Naive B cell (primary cell): ENCODE data around the gene MRGPRE. TPM values are rescaled to one million over a fixed set of nuclear protein-coding genes. Genes with fewer than 3 reads are reported as not detected.

Experiments used
- ATAC-seq, 2 donors: fragments of 150-1000 bp; cut with Tn5 transposase; 2 replicates each; pipeline ENCODE4 v1.10.0; 2021; ENCODE audit warnings: low read depth in 2 of 2, mild to moderate bottlenecking in 2 of 2, moderate library complexity in 2 of 2
- DNase-seq: peaks from one replicate; pipeline ENCODE4 v3.0.0; 2022
- H3K27ac Mint-ChIP-seq, 6 donors: one replicate each; pipeline ENCODE4 v1.8.0; 2020 to 2022; ENCODE audit warnings: mild to moderate bottlenecking in 6 of 6, mixed read lengths in 6 of 6, moderate library complexity in 5 of 6, inconsistent platforms in 2 of 6
- H3K27me3 Mint-ChIP-seq, 3 donors: one replicate each; pipeline ENCODE4 v1.8.0; 2021 to 2022; ENCODE audit warnings: mixed read lengths in 3 of 3, mild to moderate bottlenecking in 1 of 3
- H3K36me3 Mint-ChIP-seq, 2 donors: one replicate each; pipeline ENCODE4 v1.8.0; 2020 to 2022; ENCODE audit warnings: mixed read lengths in 2 of 2, inconsistent platforms in 1 of 2, mild to moderate bottlenecking in 1 of 2
- H3K4me1 Mint-ChIP-seq, 3 donors: one replicate each; pipeline ENCODE4 v1.8.0; 2020 to 2022; ENCODE audit warnings: mixed read lengths in 3 of 3, inconsistent platforms in 1 of 3, mild to moderate bottlenecking in 1 of 3, moderate library complexity in 1 of 3
- H3K4me3 Mint-ChIP-seq, 8 donors: one replicate each; pipeline ENCODE4 v1.8.0; 2020 to 2022; ENCODE audit warnings: mild to moderate bottlenecking in 8 of 8, mixed read lengths in 8 of 8, moderate library complexity in 8 of 8, inconsistent platforms in 2 of 8
- H3K9me3 Mint-ChIP-seq, 7 donors: one replicate each; pipeline ENCODE4 v1.8.0; 2020 to 2022; ENCODE audit warnings: mixed read lengths in 7 of 7, mild to moderate bottlenecking in 5 of 7, inconsistent platforms in 2 of 7, moderate library complexity in 1 of 7
- polyA plus RNA-seq, 6 donors: library from polyadenylated mRNA; unstranded; fragments of 300-500 nt; fragmentation: Illumina TruSeq; gene quantifications; one replicate each; pipeline ENCODE4 v1.2.3, GENCODE V29; 2021; ENCODE audit warnings: low read depth in 6 of 6

The MRGPRE gene
- polyA plus RNA-seq, 6 donors from 2014 or later, result not detected

DNA sequence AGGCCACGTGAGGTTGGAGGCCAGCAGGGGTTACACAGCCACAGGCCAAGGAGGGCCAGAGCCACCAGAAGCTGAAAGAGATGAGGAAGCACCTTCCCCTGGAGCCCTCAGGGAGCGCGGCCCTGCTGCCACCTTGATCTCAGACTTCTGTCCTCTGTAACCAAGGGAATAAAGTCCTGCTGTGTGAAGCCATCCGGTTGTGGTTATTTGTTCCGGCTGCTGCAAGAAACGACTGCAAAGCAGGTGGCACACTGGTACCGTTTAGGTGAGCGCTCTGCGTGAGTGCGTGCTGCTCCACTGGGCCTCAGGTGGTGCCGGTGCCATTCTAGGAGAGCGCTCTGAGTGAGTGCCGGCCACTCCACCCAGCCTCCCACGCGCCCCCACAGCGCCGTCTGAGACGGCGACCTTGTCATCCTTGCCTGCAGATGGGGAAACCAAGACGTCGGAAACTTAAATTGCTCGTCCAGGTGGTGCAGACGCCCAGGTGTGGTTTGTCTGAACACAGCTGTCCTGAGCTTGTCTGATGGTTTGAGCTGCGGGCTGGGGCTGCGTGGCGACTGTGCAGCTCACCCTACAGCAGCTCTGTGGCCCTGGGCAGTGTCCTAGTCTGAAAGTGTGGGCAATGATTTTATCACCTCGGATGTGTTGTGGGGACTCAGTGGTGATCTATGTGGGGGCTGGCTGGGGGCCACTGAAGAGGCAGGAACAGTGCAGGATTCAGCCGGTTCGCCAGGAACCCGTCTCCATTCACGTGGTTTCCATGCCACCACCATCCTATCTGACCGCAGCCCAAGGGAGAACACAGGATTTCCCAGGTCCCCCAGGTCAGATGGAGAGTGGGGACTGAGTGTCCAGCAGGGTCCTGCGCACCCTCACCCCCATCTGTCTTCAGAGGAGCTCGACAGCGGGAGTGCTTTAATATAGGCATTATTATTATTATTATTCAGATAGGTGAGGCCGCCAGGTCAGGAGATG lies 9.0 kb downstream of the MRGPRE start:
- Mint-ChIP-seq H3K4me3 (no peak overlapping the region), H3K27ac (no peak overlapping the region), H3K9me3 (no peaks in the 10 kb centered on the region), H3K36me3 (no peaks in the 10 kb centered on the region), H3K27me3 (peaks cover 5 to 25% (median 22%) of the 10 kb centered on the region in 3 donors), H3K4me1 (peaks cover 0 to 3% (median 0%) of the 10 kb centered on the region in 3 donors)
- DNase-seq, result no peak
- no peak for ATAC-seq

DNA sequence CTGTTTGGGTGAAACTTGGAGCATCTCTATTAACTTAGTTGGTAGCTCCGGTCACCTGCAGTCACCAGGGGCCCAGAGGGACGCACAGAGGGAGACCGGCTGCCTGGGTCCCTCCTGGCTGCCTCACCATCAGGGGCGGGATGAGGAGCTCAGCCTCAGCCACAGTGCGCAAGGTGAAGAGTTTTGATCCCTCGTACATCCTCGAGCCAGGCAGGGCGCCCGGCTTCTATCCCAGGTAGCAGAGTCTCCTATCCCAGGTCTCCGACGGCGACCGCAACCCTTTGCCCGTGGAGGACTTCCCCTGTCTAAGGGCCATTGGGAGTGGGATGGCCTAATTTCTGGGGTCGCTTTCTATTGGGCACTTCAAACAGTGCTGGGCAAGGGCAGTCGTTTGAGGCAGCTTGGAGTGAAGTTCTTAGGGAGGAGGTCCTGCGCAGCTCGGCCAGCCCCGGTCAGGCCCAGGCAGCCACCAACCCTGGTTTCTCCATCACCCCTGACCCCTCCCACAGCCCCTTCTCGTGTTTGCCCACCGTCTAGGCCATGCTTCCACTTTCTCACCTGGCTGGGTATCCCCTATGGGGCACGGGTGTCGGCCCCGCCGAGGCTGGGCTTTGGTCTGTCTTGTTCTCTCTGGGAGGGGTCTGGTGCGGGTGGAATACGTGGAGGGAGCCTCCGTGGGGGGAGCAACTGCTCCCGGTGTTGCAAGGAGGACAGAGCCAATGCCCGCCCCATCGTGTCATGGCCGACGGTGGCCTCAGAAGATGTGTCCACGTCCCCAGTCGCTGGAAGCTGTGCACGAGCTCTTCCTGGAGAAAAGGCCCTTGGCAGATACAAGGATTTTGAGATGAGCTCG lies 10.0 kb downstream of the MRGPRE start:
- Mint-ChIP-seq H3K9me3 (no peaks in the 10 kb centered on the region), H3K4me1 (peaks cover 0 to 3% (median 0%) of the 10 kb centered on the region in 3 donors), H3K36me3 (no peaks in the 10 kb centered on the region), H3K4me3 (no peak overlapping the region), H3K27me3 (peaks cover 5 to 26% (median 23%) of the 10 kb centered on the region in 3 donors), H3K27ac (no peak overlapping the region)
- ATAC-seq (no peak), DNase-seq (no peak)

DNA sequence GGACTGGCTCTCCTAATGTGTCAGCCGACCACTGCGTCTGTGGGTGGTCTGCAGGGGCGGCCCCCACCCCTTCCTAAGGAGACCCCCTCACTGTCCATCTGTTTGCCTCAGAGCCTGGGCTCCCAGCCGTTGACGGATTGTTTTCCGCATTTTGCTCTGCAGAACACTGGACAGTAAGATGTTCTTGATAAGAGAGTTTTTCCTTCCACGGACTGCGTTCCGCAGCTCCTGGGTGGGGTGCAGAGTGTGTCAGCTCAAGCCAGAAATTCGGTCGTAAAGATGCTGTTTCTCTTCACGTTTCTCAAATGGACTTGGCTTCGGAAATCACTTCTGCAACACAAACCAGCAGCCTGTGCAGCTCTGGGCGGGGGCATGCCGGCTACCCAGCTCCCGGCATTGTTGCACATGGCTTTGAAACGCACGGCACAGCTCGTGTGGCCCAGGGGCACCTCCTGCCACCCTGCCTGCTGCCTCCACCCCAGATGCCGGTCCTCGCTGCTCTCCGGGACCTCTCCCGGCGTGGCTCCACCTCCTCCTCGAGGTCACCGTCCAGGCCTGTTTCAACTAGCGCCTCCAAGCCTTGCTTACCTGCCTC lies 10.7 kb downstream of the MRGPRE start:
- no peaks in the 10 kb centered on the region for H3K9me3 Mint-ChIP-seq
- no peak overlapping the region for H3K4me3 Mint-ChIP-seq
- no peak overlapping the region for H3K27ac Mint-ChIP-seq
- no peaks in the 10 kb centered on the region for H3K36me3 Mint-ChIP-seq
- no peak for DNase-seq
- no peak for ATAC-seq
- peaks cover 0 to 3% (median 3%) of the 10 kb centered on the region in 3 donors for H3K4me1 Mint-ChIP-seq
- peaks cover 5 to 33% (median 30%) of the 10 kb centered on the region in 3 donors for H3K27me3 Mint-ChIP-seq

DNA sequence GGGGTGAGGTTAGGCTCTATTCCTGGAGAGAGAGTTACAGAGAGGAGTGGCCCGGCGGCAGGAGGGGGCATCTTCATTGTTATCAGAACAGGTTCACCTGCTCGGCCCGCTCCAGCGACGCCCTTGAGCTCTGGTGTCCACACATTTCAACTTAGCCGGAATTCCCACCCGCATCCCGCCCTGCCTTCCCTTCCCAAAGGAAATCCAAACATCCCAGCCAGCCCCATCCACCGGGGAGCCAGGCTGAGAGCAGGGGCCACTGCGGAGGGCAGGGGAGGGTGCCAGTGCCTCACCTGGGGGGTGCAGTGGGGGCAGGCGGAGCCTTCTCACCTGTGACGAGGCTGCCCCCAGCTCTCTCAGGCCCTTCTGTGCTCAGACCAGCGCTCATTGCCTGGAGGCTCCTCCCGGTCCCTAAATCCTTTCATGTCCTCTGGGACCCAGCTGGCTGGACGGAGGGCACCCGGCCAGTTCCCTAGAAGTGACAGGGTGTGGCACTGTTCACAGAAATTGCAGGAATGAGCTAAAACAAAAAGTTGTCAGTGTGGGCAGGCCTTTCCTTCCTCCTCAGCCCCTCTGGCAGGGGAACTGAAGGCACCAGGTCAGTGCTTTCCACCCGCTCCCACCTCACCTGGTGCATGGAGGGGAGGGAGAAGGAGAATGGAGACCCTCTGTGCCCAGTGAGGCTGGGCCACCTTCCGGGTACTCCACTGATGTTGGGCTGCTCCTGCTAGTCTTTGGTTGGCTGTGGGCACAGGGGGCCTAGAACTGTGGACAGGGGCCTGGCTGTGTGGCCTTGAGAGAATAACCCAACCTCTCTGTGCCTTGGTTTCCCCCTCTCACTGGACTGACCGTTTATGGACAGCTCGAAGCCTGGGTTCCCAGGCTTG lies 11.5 kb downstream of the MRGPRE start:
- Mint-ChIP-seq H3K9me3 (no peaks in the 10 kb centered on the region), H3K27ac (no peak overlapping the region), H3K4me1 (peaks cover 0 to 3% (median 3%) of the 10 kb centered on the region in 3 donors), H3K4me3 (peak overlapping the region in 1 of 8 donors; percentile 47), H3K27me3 (peaks cover 5 to 37% (median 33%) of the 10 kb centered on the region in 3 donors), H3K36me3 (no peaks in the 10 kb centered on the region)
- ATAC-seq (no peak), DNase-seq (no peak)

DNA sequence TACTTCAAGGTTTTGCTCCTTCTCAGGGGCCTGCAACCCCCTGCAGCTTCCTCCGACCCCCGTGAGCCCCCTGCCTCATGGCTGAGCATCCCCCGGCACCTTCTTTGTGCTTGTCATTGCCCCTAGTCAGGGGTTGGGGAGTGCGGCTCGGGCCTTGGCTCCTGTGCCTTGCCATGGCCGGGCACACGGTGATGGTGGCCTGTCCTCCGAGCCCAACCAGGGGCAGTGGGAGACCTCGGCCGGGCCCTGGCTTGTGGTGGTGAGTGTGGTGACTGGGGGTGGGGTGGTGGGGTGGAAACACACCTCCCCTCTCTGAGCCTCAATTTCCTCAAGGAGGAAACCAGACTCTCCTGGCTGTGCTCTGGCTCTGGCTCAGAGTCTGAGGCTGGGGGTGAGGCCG lies 12.1 kb downstream of the MRGPRE start:
- Mint-ChIP-seq H3K27me3 (peaks cover 5 to 41% (median 39%) of the 10 kb centered on the region in 3 donors), H3K4me3 (no peak overlapping the region), H3K9me3 (peaks cover 0 to under 1% (median 0%) of the 10 kb centered on the region in 7 donors), H3K27ac (no peak overlapping the region), H3K36me3 (no peaks in the 10 kb centered on the region), H3K4me1 (peaks cover 0 to 3% (median 3%) of the 10 kb centered on the region in 3 donors)
- DNase-seq (no peak), ATAC-seq (no peak)

DNA sequence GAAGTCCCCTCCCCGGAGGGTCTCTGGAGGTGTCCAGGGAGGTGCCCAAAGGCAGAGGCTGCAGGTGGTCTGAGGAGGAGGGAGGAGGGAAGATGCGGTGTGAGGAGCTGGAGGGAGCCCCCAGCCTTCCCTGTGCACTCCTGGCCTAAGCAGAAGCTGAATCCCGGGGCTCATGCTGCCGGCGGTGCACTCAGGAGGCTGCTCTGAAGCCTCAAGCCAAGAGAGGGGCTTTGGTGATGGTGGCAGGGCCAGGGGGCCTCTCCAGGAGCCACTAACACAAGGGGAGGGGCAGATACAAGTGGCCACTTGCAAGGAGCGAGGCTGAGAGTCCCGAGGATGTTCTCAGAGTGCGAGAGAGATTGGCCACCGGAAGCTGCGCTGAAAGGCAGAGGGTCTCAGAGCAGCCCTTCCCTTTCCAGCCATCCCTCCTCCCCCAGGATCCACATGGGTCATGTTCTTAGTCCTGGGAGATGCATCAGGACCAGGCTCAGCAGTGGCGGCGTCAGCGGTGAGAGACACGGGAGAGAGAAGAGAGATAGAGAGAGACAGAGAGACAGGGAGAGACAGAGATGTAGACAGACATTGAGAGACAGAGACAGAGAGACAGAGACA lies 12.8 kb downstream of the MRGPRE start:
- Mint-ChIP-seq H3K9me3 (peaks cover 0 to 5% (median 0%) of the 10 kb centered on the region in 7 donors), H3K4me3 (no peak overlapping the region), H3K27me3 (peaks cover 5 to 46% (median 46%) of the 10 kb centered on the region in 3 donors), H3K36me3 (no peaks in the 10 kb centered on the region), H3K27ac (peak overlapping the region in 1 of 6 donors; percentile 69), H3K4me1 (peaks cover 0 to 7% (median 3%) of the 10 kb centered on the region in 3 donors)
- DNase-seq, result no peak
- no peak for ATAC-seq

DNA sequence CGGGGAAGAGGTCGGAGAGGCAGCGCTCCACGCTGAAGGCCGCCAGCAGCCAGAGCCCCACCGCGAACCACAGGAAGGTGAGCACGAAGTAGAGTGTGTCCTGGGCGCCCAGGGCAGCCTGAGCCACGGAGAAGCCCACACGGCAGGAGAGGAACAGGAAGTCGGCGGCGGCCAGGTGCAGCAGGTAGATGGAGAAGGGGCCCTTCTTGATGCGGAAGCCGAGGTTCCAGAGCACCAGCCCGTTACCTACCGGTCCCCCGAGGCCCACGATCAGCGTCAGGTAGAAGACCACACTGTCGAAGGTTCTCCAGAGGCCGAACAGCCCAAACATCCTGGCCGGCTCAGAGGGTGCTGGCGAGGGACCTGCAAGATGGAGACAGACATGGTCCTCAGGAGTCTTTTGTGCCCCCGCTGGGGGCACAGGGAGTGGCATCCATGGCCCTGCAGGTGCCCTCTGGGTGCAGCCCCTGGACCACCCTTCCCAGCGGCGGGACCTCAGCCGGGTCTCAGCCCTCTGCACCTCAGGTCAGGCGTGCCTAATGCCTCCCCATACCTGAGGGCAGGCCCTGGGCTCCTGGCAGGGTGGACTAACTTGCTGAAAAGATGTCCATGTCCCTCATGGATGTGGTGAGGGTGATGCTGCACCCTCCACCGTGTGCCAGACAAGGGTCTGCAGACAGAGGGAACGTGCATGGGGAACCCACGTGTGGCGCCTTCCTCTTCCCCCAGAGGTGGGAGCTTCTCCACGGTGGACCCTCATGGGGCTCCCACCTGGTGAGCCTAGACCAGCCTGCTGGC lies 13.5 kb downstream of the MRGPRE start, which contains the start of gene MRGPRG:
TSS of gene MRGPRG (minus strand) at position 331 of the 798 bp plus-strand sequence. CDS start at position 331, 0 bp downstream.
- H3K36me3 Mint-ChIP-seq, result no peaks in the 10 kb centered on the region
- peak within 1 kb of the TSS in 1 of 6 donors; percentile 69 for H3K27ac Mint-ChIP-seq
- peaks cover 0 to 7% (median 3%) of the 10 kb centered on the region in 3 donors for H3K4me1 Mint-ChIP-seq
- ATAC-seq (no peak), DNase-seq (no peak)
- H3K27me3 Mint-ChIP-seq, result peaks cover 10 to 48% (median 48%) of the 10 kb centered on the region in 3 donors
- peaks cover 0 to 5% (median 0%) of the 10 kb centered on the region in 7 donors for H3K9me3 Mint-ChIP-seq
- H3K4me3 Mint-ChIP-seq, result no peak within 1 kb of the TSS

DNA sequence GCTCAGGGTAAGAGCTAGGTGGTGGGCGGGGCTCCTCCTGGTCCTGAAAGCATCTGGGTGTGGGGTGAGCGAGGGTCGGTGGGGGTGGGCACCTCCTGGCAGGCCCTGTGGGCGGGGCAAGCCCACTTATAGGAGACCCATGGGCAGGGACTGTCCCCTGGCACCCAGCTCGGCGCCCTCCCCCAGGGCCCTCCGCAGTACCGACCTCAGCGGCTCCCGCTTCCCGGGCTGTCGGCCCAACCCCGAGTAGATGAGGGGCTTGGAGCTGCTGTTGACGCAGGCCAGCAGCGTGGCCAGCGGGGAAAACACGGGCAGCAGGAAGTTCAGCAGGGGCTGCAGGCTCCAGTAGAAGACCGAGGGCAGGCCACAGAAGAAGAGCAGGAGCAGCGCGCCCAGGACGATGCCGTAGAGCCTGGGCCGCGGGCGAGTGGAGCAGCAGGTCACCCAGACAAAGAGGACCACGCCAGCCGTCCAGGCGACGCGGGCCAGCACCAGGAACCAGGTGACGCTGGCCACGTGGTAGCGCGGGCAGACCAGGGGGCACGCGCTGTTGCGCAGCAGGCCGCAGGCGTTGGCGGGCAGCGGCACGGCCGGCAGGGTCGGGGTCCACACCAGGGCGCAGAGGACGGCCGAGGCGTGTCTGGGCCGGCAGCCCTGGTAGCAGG lies 14.3 kb downstream of the MRGPRE start:
- no peak for DNase-seq

DNA sequence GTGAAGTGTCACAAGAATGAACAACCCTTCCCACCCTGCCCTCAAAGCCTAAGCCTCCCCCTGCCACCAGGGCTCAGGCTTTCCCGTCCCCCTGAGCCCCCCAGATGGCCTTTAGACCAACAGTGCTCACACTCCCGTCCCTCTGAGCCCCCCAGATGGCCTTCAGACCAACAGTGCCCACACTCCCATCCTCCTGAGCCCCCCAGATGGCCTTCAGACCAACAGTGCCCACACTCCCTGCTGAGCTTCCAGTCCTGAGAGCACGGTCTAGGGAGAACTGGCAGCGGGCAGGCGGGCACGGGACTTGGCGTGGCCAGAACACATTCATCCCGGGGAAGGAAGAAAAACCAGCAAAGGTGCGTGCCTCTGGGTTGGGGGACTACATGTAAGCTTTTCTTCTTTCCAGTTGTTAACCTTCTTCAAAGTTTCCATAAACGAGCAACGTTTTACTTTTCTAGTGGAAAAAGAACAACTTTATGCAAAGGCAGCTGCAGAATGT lies 16.1 kb downstream of the MRGPRE start:
- H3K27ac Mint-ChIP-seq, result no peak overlapping the region
- DNase-seq, result no peak
- peaks cover 15 to 57% (median 41%) of the 10 kb centered on the region in 3 donors for H3K27me3 Mint-ChIP-seq
- no peak for ATAC-seq
- H3K4me3 Mint-ChIP-seq, result no peak overlapping the region
- H3K9me3 Mint-ChIP-seq, result peaks cover 5 to 16% (median 10%) of the 10 kb centered on the region in 7 donors
- H3K4me1 Mint-ChIP-seq, result peaks cover 0 to 7% (median 3%) of the 10 kb centered on the region in 3 donors
- peaks cover 0 to 8% of the 10 kb centered on the region in 2 donors for H3K36me3 Mint-ChIP-seq

More for the DNA sequence above, 14.3 kb downstream of the MRGPRE start:
- H3K9me3 Mint-ChIP-seq, result peaks cover 0 to 6% (median 0%) of the 10 kb centered on the region in 7 donors
- H3K4me1 Mint-ChIP-seq, result peaks cover 0 to 7% (median 3%) of the 10 kb centered on the region in 3 donors
- peaks cover 11 to 51% (median 46%) of the 10 kb centered on the region in 3 donors for H3K27me3 Mint-ChIP-seq
- H3K36me3 Mint-ChIP-seq, result no peaks in the 10 kb centered on the region
- no peak for ATAC-seq
- H3K4me3 Mint-ChIP-seq, result no peak overlapping the region
- H3K27ac Mint-ChIP-seq, result peak overlapping the region in 1 of 6 donors; percentile 11

DNA sequence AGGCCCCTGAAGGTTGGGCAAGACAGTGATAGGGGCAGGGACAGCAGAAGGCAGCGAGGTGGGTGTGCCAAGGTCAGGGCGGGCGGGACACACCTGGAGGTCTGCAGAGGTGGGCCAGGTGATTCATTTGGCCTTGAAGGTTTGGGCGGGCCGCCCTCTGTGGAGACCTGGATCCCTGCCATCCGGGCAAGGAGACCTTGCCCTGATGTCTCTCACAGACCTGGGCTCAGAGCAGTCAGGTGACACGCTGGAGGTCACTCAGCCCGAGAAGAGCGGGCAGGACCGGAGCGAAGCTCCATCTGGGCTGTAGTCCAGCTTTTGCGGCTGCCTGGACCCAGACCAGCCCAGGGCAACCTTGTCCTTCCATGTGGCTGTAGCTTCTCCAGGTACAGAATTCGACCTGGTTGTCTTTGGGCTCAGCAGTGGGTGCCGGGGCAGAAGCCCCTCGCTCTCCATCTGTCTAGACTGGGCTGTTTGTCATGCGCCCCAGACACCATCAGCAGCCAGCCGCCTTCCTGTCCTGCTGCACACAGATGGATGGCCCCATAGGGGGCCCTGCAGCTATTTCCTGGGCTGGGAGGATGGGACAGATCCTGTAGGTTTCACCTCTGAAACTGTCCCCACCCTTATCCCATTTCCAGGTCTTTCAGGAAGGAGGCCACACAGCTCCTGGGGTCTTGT lies 16.7 kb downstream of the MRGPRE start:
- Mint-ChIP-seq H3K27ac (no peak overlapping the region), H3K4me1 (peaks cover 0 to 7% (median 3%) of the 10 kb centered on the region in 3 donors), H3K9me3 (peaks cover 5 to 21% (median 16%) of the 10 kb centered on the region in 7 donors), H3K36me3 (peaks cover 0 to 8% of the 10 kb centered on the region in 2 donors), H3K4me3 (no peak overlapping the region), H3K27me3 (peaks cover 15 to 57% (median 41%) of the 10 kb centered on the region in 3 donors)
- DNase-seq (no peak), ATAC-seq (no peak)
